GM12891 (cell line): ENCODE measurements around the gene USH2A.

Source experiments
- POLR2A ChIP-seq: IDR thresholded peaks from 2 replicates; pipeline ENCODE4 v1.6.1; 2011; ENCODE audit warnings: low read depth, low read length, control low read depth
- POLR2AphosphoS5 ChIP-seq: IDR thresholded peaks from 2 replicates; pipeline ENCODE4 v1.6.1; 2011; ENCODE audit warnings: low read depth, low read length, control low read depth
- POU2F2 ChIP-seq: IDR thresholded peaks from 2 replicates; pipeline ENCODE4 v1.6.1; 2011; ENCODE audit warnings: low read depth, mild to moderate bottlenecking, control low read depth, low read length, moderate library complexity
- SPI1 ChIP-seq: IDR thresholded peaks from 2 replicates; pipeline ENCODE4 v1.6.1; 2011; ENCODE audit warnings: low read depth, low read length, control low read depth
- TAF1 ChIP-seq: IDR thresholded peaks from 2 replicates; pipeline ENCODE4 v1.6.1; 2011; ENCODE audit warnings: low read depth, low read length, control low read depth

DNA sequence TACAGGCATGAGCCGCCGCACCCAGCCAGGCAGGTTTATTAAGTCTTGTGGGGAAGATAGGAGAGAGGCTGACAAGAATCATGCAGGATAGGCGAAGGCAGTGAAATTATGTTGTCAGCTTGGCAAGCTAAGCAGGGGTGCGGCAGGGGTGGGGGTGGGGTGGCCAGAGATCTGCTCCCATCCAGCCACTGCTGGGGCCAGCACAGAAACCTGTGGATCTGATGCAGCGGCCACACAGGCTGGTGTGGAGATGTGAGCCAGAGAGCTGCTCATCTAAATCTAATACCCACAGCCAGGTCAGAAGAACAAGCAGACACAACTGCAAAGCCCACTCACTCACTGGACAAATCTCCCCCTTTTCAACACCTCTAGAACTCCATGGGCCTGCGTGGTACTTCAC lies 787.4 kb downstream of the USH2A start:
- no peak for TF ChIP-seq POLR2AphosphoS5
- TF ChIP-seq POLR2A: no peak
- TF ChIP-seq TAF1: no peak
- no peak for TF ChIP-seq POU2F2
- no peak for TF ChIP-seq SPI1
